Inferior parietal cortex (tissue), 1 donor: ENCODE measurements around the gene PIERCE2.
A peak's percentile ranks its signal among the peaks of the same experiment; 100 is the strongest.
"Not testable (repeated sequence)": the region's sequence is repeated elsewhere in the genome, so short reads cannot be mapped to it uniquely, and the experiment has no call there.

Experiments used
- DNase-seq: peaks from one replicate; pipeline ENCODE4 v3.0.0-alpha.2; 2016; ENCODE audit errors: extremely low spot score

The PIERCE2 gene

DNA sequence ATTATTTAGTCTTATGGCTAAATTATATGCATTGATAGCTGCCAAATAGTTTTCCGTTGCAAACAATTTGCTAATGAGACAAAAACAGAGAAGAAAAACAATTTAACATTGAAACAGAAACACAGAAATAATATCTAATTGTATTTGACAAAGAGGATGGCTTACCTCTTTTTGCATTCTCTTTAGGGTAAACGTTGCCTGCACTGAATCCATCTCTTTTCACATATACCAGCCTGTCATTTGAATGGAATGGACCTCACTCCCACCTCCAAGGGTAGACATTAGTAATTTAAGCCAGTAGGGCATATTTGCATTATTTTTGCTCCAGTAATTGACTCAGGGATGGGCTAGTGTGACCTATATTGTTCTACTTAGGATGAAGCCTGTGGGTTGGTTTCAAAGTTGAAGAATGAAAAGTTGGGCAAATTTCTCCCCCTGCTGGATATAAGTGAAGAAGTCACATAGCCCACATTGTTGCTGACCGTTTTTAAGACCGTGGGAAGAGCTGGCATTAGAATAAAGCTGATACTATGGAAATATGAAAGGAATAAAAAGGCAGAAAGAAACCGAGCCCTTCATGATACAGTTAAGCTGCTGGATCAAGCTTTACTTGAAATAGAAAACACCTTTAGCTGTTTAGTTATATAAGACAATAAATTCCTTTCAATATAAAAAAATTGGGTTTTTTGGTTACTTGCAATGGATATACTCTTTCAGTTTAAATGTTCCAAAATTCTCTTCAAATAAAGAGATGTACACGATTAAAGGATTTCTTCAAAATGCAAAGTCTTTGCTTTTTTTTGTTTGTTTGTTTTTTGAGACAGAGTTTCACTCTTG, 26.9 kb downstream of the PIERCE2 start:
- DNase-seq, result peak; percentile 54

GRCh38 chr15:55443141-55443540, 34.8 kb downstream of the PIERCE2 start:
- not testable (repeated sequence) for DNase-seq

GRCh38 chr15:55445936-55446335, 37.6 kb downstream of the PIERCE2 start:
- not testable (repeated sequence) for DNase-seq

DNA sequence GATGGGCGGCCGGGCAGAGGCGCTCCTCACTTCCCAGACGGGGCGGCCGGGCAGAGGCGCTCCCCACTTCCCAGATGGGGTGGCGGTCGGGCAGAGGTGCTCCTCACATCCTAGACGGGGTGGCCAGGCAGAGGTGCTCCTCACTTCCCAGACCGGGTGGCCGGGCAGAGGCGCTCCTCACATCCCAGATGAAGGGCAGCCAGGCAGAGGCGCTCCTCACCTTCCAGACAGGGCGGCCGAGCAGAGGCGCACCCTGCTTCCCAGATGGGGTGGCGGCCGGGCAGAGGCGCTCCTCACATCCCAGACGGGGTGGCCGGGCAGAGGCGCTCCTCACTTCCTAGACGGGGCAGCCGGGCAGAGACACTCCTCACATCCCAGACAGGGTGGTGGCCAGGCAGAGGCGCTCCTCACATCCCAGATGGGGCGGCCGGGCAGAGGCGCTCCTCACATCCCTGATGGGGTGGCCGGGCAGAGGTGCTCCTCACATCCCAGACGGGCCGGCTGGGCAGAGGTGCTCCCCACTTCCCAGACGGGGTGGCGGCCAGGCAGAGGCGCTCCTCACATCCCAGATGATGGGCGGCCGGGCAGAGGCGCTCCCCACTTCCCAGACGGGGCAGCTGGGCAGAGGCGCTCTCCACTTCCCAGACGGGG, 38.2 kb downstream of the PIERCE2 start:
- DNase-seq, result not testable (repeated sequence)

DNA sequence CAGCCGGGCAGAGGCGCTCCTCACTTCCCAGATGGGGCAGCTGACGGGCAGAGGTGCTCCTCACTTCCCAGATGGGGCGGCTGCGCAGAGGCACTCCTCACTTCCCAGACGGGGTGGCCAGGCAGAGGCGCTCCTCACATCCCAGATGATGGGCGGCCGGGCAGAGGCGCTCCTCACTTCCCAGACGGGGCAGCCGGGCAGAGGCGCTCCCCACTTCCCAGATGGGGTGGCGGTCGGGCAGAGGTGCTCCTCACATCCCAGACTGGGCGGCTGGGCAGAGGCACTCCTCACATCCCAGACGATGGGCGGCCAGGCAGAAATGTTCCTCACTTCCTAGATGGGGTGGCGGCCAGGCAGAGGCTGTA, 38.7 kb downstream of the PIERCE2 start:
- not testable (repeated sequence) for DNase-seq

DNA sequence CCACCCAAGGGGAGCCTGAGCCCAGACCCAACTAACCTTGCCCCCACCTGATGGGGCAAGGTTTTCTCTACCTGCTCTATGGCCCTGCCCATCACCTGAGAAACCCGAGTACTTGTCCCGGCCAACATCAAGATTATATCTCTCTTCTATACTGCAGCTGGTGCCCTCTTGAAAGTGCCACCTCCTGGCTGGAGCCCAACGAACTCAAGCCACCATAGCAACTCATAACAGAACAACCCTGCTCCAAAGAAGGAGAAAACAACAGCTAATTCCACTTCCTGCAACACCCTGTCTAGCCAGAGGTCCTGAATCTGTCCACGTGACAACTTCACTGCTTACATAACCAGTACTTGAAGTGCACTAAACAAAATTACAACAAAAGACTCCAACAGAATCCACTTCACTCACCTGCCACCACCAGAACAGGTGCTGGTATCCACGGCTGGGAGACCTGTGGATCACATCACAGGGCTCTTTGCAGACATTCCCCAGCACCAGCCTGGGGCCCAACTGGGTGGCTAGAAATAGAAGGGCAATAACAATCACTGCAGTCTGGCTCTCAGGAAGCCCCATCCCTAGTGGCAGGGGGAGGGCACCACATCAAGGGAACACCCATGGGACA, 49.2 kb downstream of the PIERCE2 start:
- DNase-seq, result no peak

- DNase-seq, result no peak
Measured at GRCh38 chr15:55461447-55461846, 53.2 kb downstream of the PIERCE2 start.

DNA sequence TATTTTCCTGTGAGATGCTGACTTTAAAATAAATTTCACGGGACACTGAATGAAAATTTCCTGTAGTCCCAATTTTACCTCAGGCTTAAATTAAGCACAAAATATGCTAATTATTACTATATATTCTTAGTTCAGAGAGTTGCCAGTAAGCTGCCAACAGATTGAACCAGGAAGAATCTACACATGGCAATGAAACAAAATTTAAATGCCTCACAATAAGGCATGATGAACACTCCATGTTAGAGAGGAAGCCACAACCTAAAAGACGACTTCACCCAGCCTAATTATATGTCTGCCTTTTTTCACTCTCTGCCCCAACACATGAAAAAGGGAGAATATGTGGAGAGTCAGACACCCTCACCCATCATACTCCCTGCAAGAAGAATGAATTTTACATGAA, 60.0 kb downstream of the PIERCE2 start:
- DNase-seq, result no peak
